HG02588 (cell line): ENCODE results near the gene ANKEF1.
A peak's percentile ranks its signal among the peaks of the same experiment; 100 is the strongest.

Source experiments
- ATAC-seq: cut with Tn5 transposase; IDR thresholded peaks from one replicate; pipeline ENCODE4 v1.9.1; 2021; ENCODE audit warnings: mild to moderate bottlenecking, moderate library complexity; ENCODE audit not compliant: unreplicated experiment

ANKEF1 gene

GRCh38 chr20:10078403-10078802, 43.6 kb downstream of the ANKEF1 start:
- no peak for ATAC-seq

- ATAC-seq: no peak
Observed at GRCh38 chr20:10079964-10080363, 45.2 kb downstream of the ANKEF1 start.

GRCh38 chr20:10080574-10080973, 45.8 kb downstream of the ANKEF1 start:
- no peak for ATAC-seq

- ATAC-seq: no peak
Observed at GRCh38 chr20:10089871-10090587, 55.2 kb downstream of the ANKEF1 start.

GRCh38 chr20:10090588-10091166, 55.9 kb downstream of the ANKEF1 start:
- peak; percentile 72 for ATAC-seq

- ATAC-seq: no peak
Observed at GRCh38 chr20:10093087-10093591, 58.4 kb downstream of the ANKEF1 start.

GRCh38 chr20:10094566-10095173, 59.9 kb downstream of the ANKEF1 start:
- no peak for ATAC-seq

GRCh38 chr20:10096790-10097189, 62.0 kb downstream of the ANKEF1 start:
- ATAC-seq: no peak

- ATAC-seq: no peak
Observed at GRCh38 chr20:10105046-10105445, 70.3 kb downstream of the ANKEF1 start.
